ENCODE results near the gene CBY1.
"Not testable (repeated sequence)": the region's sequence is repeated elsewhere in the genome, so short reads cannot be mapped to it uniquely, and the experiment has no call there.

The CBY1 gene

GRCh38 chr22:38656256-38657044 is at the start of gene CBY1, which contains the start of gene FAM227A:
Gene CBY1, plus strand, starts transcription at chr22:38656638. Its CDS starts 11,417 bp downstream, at chr22:38668055.
Gene FAM227A, minus strand, starts transcription at chr22:38656392. Its CDS starts 6,224 bp downstream, at chr22:38650168.
- DNase-seq = peak; percentile 93

GRCh38 chr22:38607680-38608079 is 48.8 kb upstream of the CBY1 start:
- DNase-seq = no peak

- no peak for DNase-seq
Measured at GRCh38 chr22:38608992-38609750, 47.3 kb upstream of the CBY1 start.

DNA sequence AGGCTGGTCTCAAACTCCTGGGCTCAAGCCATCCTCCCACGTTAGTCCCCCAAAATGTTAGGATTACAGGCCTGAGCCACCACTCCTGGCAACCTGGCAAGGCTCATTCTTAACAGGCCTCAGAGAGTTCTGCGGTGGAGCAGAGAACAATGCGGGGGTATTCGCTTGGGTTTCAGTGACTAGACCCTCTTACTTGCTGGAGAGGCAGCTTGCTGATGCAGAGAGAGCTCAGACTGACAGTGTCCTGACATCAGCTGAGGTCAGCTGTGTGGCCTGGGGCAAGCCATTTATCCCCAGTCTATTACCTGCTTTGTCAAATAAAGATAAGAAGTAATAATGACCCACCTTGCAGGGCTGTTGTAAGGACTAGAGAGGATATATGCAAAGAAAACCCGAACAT is 46.2 kb upstream of the CBY1 start:
- DNase-seq = no peak

GRCh38 chr22:38611559-38611958 is 44.9 kb upstream of the CBY1 start:
- DNase-seq = no peak

DNA sequence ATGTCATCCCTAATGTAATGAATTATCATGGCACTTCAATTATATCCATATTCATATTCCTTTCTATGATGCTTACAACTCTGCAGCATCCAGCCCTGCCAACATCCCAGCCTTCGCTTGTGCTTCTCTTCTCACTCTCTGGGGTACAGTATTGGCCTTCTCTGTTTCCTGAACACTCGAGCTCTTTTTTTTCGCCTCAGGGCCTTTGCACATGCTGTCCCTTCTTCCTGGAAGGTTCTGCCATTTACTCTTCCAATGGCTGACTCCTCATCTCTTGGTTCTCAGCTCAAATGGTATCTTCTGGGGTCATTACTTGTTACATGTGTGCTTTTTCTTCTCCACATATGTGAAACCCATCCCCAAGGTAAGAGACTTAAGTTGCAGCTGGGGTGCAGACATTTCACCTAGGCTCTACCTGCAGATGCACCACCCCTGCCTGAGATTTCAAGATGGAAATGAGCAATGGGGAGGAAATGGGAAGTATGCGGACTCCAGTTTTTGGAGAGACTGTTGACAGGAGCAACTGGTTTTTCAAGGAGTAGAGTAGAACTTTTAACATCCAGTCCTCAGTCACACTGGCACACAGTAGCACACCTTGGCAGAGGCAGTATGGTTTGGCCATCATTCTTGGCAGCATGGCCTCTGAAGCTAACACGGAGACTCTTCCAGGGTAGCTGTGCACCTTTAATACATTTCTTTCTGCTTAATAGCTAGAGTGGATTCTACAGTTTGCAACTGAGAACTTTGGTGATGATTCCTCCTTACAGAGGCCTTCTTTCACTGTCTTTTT is 44.0 kb upstream of the CBY1 start:
- no peak for DNase-seq

DNA sequence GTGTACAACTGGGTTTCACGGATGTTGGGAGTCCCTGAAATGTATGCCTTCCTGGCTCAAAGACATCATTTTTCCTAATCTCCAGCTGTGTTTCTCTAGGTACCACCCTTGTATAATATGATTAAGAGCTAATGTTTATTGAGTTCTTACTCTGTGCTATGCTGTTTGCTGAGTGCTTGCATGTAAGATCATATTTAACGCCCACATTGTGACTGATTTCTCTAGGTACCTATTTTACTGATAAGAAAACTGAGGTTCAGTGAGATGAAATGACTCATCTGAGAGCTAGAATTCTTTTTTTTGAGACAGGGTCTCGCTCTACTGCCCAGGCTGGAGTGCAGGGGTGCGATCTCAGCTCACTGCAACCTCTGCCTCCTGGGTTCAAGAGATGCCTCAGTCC is 42.9 kb upstream of the CBY1 start:
- no peak for DNase-seq

- no peak for DNase-seq
Measured at GRCh38 chr22:38614332-38615063, 41.9 kb upstream of the CBY1 start.

GRCh38 chr22:38615064-38615405 is 41.4 kb upstream of the CBY1 start:
- DNase-seq = not testable (repeated sequence)

DNA sequence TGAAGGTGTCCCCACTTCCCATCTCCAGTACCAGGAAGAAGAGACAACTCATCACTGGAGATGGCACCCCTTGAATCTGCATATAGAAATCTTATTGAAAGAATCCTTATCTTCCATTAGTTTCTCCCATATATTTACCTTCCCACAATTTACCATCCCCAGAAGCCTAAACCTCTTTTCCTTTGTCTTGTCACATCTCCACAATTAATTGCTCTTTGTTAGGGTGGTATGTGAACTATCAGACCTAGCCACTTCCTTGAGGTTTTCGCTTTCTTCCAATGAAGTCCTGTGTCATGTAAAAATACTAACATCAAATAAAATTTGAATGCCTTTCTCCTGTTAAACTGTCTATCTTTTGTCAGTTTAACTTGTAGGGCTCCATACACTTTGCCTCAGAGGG is 38.2 kb upstream of the CBY1 start:
- no peak for DNase-seq

GRCh38 chr22:38618682-38619081 is 37.8 kb upstream of the CBY1 start:
- no peak for DNase-seq

DNA sequence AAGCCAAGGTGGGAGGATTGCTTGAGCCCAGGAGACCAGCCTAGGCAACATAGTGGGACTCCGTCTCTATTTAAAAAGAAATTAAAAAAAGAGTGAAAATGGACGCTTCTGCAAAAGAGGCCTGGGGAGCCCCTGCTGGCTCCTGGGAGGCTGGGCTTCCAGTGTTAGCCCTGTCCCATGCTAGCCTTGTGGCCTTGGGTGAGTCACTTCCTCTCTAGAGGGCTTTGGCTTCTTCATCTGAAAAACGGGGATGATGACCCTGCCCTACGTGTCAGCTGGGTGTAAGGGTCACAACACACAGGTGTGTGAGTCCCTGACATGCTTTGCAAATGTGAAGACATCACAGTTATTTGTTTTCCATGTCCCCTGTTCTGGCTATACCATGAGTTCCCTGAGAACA is 33.1 kb upstream of the CBY1 start:
- no peak for DNase-seq

DNA sequence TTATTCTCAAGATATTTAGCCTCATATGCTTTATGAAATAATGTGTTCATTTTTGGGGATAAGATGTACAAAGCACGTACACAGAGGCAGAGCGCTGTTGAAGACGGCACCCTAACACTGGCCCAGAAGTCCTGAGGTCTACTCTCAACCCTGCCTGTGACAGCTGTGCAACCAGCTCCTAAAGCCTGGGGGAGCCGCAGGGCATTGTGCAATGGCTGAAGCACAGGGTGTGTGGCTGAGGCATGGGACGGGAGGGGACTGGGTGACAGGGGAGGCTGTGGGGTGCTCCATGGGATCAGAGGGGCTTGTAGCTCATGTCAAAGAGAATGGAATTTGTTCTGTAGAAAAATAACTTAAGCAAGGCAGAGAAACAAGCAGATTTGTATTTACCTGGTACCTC is 28.0 kb upstream of the CBY1 start:
- DNase-seq = no peak

- DNase-seq = no peak
Measured at GRCh38 chr22:38629108-38629507, 27.3 kb upstream of the CBY1 start.

GRCh38 chr22:38631724-38632123 is 24.7 kb upstream of the CBY1 start:
- DNase-seq = no peak

GRCh38 chr22:38632528-38632927 is 23.9 kb upstream of the CBY1 start:
- DNase-seq = no peak

DNA sequence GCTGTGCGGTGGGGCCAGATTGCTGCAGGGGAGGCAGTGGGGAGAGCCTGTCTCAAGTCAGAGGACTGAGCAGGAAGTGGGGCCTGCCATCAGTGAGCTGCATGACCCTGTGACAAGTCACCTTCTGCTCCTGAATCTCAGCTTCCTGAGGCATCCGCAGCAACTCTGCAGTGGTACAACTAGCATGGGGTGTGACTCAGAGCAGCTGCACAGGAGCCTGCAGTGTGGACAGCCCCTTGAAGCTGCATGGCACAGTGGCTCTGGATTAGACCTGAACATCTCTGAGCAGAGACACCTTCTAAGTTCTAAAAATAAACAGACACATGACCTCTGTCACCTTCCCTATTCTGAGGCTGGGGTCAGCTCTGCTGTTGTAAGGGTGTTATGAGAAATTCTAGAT is 18.2 kb upstream of the CBY1 start:
- no peak for DNase-seq

GRCh38 chr22:38638728-38639127 is 17.7 kb upstream of the CBY1 start:
- no peak for DNase-seq

GRCh38 chr22:38641476-38642040 is 14.9 kb upstream of the CBY1 start:
- no peak for DNase-seq

DNA sequence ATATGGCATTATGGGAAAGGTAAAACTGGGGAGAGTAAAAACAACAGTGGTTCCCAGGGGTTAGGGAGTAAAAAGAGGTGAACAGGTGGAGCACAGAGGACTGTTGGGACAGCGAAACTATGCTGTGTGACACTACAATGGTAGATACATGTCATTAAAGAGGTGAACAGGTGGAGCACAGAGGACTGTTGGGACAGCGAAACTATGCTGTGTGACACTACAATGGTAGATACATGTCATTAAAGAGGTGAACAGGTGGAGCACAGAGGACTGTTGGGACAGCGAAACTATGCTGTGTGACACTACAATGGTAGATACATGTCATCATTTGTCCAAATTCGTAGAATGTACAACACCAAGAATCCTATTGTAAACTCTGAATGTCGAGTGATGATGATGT is 12.2 kb upstream of the CBY1 start:
- DNase-seq = not testable (repeated sequence)

DNA sequence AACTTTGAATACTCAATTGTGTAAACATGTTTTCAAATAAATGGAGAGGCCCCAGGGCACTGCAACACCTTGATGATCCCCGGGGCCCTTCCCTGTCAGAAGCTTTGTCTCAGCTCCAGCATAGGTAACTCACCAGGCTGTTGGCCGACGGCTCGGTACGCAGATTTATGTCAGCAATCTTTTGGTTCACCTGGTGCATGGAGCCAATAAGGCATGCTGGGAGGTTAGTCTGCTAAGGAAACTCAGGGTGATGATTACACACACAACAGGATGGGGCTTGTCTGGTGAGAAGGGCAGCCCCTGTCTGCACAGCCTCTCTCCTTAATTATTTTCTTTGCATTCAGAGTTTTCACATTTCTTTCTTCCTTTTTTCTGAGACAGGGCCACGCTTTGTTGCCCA is 11.0 kb upstream of the CBY1 start:
- no peak for DNase-seq

DNA sequence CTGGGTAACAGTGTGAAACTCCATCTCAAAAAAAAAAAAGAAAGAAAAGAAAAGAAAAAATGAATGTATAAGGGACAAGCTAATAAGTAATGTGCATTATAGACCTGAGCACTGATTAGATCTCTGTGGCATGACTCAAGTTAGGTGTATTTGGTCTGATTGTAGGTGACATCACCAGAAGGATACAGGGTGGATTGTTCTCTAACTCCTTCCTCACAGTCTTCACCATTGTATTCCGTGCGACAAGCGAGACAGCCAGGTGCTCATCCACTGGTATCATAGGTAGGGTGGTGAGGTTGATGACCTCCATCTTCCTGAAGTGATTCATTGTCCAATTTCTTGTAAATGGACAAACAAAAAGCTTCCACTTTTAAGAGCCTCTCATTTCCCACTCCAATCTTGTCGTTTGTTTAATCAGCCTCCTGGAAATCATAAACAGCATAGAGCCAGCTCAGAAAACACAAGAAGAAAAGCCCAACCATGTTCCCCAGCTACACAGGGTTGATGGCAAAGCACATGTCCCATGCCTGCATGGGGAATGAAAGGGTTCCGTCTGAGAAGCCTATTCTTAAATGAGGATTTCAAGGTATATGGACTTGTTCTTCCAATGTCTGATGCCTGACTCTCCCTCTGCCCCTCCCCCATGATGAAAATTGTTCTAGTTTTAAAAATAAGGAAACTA is 6.5 kb upstream of the CBY1 start:
- no peak for DNase-seq
